ENCODE results near the gene OR6C1.
"Not testable (repeated sequence)": the region's sequence is repeated elsewhere in the genome, so short reads cannot be mapped to it uniquely, and the experiment has no call there.

Gene OR6C1

GRCh38 chr12:55314043-55314442 lies at the start of gene OR6C1:
TSS of gene OR6C1 (plus strand) at chr12:55314343. CDS start at chr12:55320600, 6,257 bp downstream.
- no peak for DNase-seq

- no peak for DNase-seq
Measured at GRCh38 chr12:55280991-55281390, 33.2 kb upstream of the OR6C1 start.

GRCh38 chr12:55289999-55290398 lies 24.1 kb upstream of the OR6C1 start:
- DNase-seq, result no peak

GRCh38 chr12:55296469-55296868 lies 17.7 kb upstream of the OR6C1 start, which contains the start of gene OR6C6:
TSS of gene OR6C6 (minus strand) at chr12:55296569. CDS start at chr12:55295232, 1,337 bp downstream.
- no peak for DNase-seq

- no peak for DNase-seq
Measured at GRCh38 chr12:55320201-55320600, 6.1 kb downstream of the OR6C1 start.

- DNase-seq, result not testable (repeated sequence)
Measured at GRCh38 chr12:55325801-55326200, 11.7 kb downstream of the OR6C1 start.

GRCh38 chr12:55330446-55330845 lies 16.3 kb downstream of the OR6C1 start, which contains the start of gene OR6C3:
TSS of gene OR6C3 (plus strand) at chr12:55330746. CDS start at chr12:55331701, 955 bp downstream.
- no peak for DNase-seq

- no peak for DNase-seq
Measured at GRCh38 chr12:55336002-55336401, 21.9 kb downstream of the OR6C1 start.

GRCh38 chr12:55355338-55355737 lies 41.2 kb downstream of the OR6C1 start:
- DNase-seq, result not testable (repeated sequence)

GRCh38 chr12:55362675-55363074 lies 48.5 kb downstream of the OR6C1 start, which contains the start of gene OR6C75:
TSS of gene OR6C75 (plus strand) at chr12:55362975. CDS start at chr12:55365111, 2,136 bp downstream.
- no peak for DNase-seq

- DNase-seq, result no peak
Measured at GRCh38 chr12:55365086-55365485, 50.9 kb downstream of the OR6C1 start.
